H1 (cell line): Measurements from ENCODE around the gene SMURF2.

Experiments
- CEBPB ChIP-seq: IDR thresholded peaks from 2 replicates; pipeline ENCODE4 v1.6.1; 2012; ENCODE audit warnings: low read depth, low read length
- CHD2 ChIP-seq: IDR thresholded peaks from 2 replicates; pipeline ENCODE4 v1.6.1; 2012; ENCODE audit warnings: low read length, improper control_type of control experiment
- CREB1 ChIP-seq: IDR thresholded peaks from 2 replicates; pipeline ENCODE4 v1.6.1; 2012; ENCODE audit warnings: inconsistent platforms
- CTCF ChIP-seq, 3 experiments: IDR thresholded peaks; 1 replicate in 2 of 3; 2 replicates in 1 of 3; pipeline versions ENCODE4 v1.5.1 to v1.6.1; 2011; ENCODE audit warnings: low read length in 3 of 3, mild to moderate bottlenecking in 3 of 3, inconsistent platforms in 2 of 3, low read depth in 1 of 3, moderate library complexity in 1 of 3; ENCODE audit not compliant: insufficient read depth in 1 of 3; ENCODE audit errors: control extremely low read depth in 1 of 3
- EP300 ChIP-seq, 2 experiments: IDR thresholded peaks; 1 replicate in 1 of 2; 2 replicates in 1 of 2; pipeline ENCODE4 v1.6.1; 2011 to 2012; ENCODE audit warnings: low read depth in 2 of 2, low read length in 2 of 2, mild to moderate bottlenecking in 2 of 2, borderline replicate concordance in 1 of 2, inconsistent platforms in 1 of 2, moderate library complexity in 1 of 2
- POLR2A ChIP-seq, 2 experiments: IDR thresholded peaks; 1 replicate in 1 of 2; 2 replicates in 1 of 2; pipeline ENCODE4 v1.6.1; 2011; ENCODE audit warnings: low read depth in 2 of 2, low read length in 2 of 2, mild to moderate bottlenecking in 2 of 2; ENCODE audit errors: control extremely low read depth in 1 of 2
- POLR2AphosphoS5 ChIP-seq: IDR thresholded peaks from 2 replicates; pipeline ENCODE4 v1.6.1; 2011; ENCODE audit warnings: low read depth, low read length
- RXRA ChIP-seq: IDR thresholded peaks from 2 replicates; pipeline ENCODE4 v1.6.1; 2011; ENCODE audit warnings: low read depth, mild to moderate bottlenecking, low read length, moderate library complexity; ENCODE audit not compliant: insufficient read depth
- SAP30 ChIP-seq: fragments of 300-600 bp; sonication (generic); IDR thresholded peaks from 2 replicates; pipeline ENCODE4 v1.7.1; 2012; ENCODE audit warnings: low read length, moderate library complexity, mild to moderate bottlenecking, inconsistent platforms; ENCODE audit not compliant: insufficient read depth, insufficient replicate concordance
- SIRT6 ChIP-seq: IDR thresholded peaks from one replicate; pipeline ENCODE4 v1.7.1; 2012; ENCODE audit warnings: low read length, inconsistent platforms
- SRF ChIP-seq: IDR thresholded peaks from 2 replicates; pipeline ENCODE4 v1.6.1; 2011; ENCODE audit warnings: mild to moderate bottlenecking, low read depth, low read length, moderate library complexity
- SUZ12 ChIP-seq: fragments of 200-600 bp; sonication (generic); IDR thresholded peaks from 2 replicates; pipeline ENCODE4 v1.6.1; 2012; ENCODE audit warnings: mild to moderate bottlenecking, inconsistent platforms, low read length, moderate library complexity, mixed read lengths

- TF ChIP-seq EP300 (IDR thresholded peaks at IDR 0.05; ENCODE audit: borderline replicate concordance in 1 of 2, low read depth in 2 of 2, low read length in 2 of 2) = no peak
- no peak for TF ChIP-seq CTCF (IDR thresholded peaks at IDR 0.05; ENCODE audit: control extremely low read depth in 1 of 3, insufficient read depth in 1 of 3, low read depth in 1 of 3, low read length in 3 of 3)
- no peak for TF ChIP-seq SIRT6
- TF ChIP-seq POLR2A (IDR thresholded peaks at IDR 0.05; ENCODE audit: control extremely low read depth in 1 of 2, low read depth in 2 of 2, low read length in 2 of 2) = no peak
- no peak for TF ChIP-seq SRF
- no peak for TF ChIP-seq CEBPB
- no peak for TF ChIP-seq SAP30
- no peak for TF ChIP-seq RXRA
- TF ChIP-seq POLR2AphosphoS5 = no peak
- no peak for TF ChIP-seq CHD2
- no peak for TF ChIP-seq SUZ12
- no peak for TF ChIP-seq CREB1
These were observed 26.3 kb downstream of the SMURF2 start for GRCh38 chr17:64635647-64636305.
